ENCODE results near the gene MORN1.

GRCh38 chr1:2327841-2328240 lies 63.5 kb downstream of the MORN1 start:
- TF ChIP-seq EZH2phosphoT487 (IDR thresholded peaks at IDR 0.05; ENCODE audit: borderline replicate concordance, low read depth) = no peak
- no peak for TF ChIP-seq CTCF (IDR thresholded peaks at IDR 0.05)
- no peak for TF ChIP-seq RCOR1 (IDR thresholded peaks at IDR 0.05; ENCODE audit: low read length)
- TF ChIP-seq ZBTB33 (IDR thresholded peaks at IDR 0.05; ENCODE audit: borderline replicate concordance, low read depth) = no peak
- TF ChIP-seq GABPA (IDR thresholded peaks at IDR 0.05; ENCODE audit: low read depth) = no peak
- TF ChIP-seq FOSL2 (IDR thresholded peaks at IDR 0.05; ENCODE audit: borderline replicate concordance, low read depth) = no peak
- no peak for TF ChIP-seq POLR2AphosphoS5 (IDR thresholded peaks at IDR 0.05; ENCODE audit: low read depth, low read length)
- TF ChIP-seq MXI1 (IDR thresholded peaks at IDR 0.05; ENCODE audit: low read depth, low read length) = no peak
- TF ChIP-seq TAF1 (IDR thresholded peaks at IDR 0.05; ENCODE audit: borderline replicate concordance, low read depth, low read length) = no peak
- no peak for TF ChIP-seq REST (IDR thresholded peaks at IDR 0.05; ENCODE audit: low read depth, low read length)
- TF ChIP-seq SMC3 (IDR thresholded peaks at IDR 0.05; ENCODE audit: low read depth, low read length) = no peak
- no peak for TF ChIP-seq EP300 (IDR thresholded peaks at IDR 0.05; ENCODE audit: borderline replicate concordance in 1 of 2, low read depth in 1 of 2, low read length in 1 of 2)

Measured in SK-N-SH (cell line).